HG03045 (cell line): ENCODE data around the gene TANGO6.

ENCODE experiments used
- ATAC-seq: cut with Tn5 transposase; IDR thresholded peaks from one replicate; pipeline ENCODE4 v1.9.1; 2021; ENCODE audit warnings: mild to moderate bottlenecking, moderate library complexity; ENCODE audit not compliant: unreplicated experiment

The TANGO6 gene

GRCh38 chr16:69133373-69133954, 290.1 kb downstream of the TANGO6 start:
- no peak for ATAC-seq
